NCI-H2081 treated with DMSO at 0.1 percent for 48 hours (cell line): ENCODE data around the gene ARHGAP33.

Experiments
- DNase-seq: peaks from one replicate; lab custom pipeline; 2025; lab: John Stamatoyannopoulos, UW

Gene ARHGAP33, protein sequence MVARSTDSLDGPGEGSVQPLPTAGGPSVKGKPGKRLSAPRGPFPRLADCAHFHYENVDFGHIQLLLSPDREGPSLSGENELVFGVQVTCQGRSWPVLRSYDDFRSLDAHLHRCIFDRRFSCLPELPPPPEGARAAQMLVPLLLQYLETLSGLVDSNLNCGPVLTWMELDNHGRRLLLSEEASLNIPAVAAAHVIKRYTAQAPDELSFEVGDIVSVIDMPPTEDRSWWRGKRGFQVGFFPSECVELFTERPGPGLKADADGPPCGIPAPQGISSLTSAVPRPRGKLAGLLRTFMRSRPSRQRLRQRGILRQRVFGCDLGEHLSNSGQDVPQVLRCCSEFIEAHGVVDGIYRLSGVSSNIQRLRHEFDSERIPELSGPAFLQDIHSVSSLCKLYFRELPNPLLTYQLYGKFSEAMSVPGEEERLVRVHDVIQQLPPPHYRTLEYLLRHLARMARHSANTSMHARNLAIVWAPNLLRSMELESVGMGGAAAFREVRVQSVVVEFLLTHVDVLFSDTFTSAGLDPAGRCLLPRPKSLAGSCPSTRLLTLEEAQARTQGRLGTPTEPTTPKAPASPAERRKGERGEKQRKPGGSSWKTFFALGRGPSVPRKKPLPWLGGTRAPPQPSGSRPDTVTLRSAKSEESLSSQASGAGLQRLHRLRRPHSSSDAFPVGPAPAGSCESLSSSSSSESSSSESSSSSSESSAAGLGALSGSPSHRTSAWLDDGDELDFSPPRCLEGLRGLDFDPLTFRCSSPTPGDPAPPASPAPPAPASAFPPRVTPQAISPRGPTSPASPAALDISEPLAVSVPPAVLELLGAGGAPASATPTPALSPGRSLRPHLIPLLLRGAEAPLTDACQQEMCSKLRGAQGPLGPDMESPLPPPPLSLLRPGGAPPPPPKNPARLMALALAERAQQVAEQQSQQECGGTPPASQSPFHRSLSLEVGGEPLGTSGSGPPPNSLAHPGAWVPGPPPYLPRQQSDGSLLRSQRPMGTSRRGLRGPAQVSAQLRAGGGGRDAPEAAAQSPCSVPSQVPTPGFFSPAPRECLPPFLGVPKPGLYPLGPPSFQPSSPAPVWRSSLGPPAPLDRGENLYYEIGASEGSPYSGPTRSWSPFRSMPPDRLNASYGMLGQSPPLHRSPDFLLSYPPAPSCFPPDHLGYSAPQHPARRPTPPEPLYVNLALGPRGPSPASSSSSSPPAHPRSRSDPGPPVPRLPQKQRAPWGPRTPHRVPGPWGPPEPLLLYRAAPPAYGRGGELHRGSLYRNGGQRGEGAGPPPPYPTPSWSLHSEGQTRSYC

DNA sequence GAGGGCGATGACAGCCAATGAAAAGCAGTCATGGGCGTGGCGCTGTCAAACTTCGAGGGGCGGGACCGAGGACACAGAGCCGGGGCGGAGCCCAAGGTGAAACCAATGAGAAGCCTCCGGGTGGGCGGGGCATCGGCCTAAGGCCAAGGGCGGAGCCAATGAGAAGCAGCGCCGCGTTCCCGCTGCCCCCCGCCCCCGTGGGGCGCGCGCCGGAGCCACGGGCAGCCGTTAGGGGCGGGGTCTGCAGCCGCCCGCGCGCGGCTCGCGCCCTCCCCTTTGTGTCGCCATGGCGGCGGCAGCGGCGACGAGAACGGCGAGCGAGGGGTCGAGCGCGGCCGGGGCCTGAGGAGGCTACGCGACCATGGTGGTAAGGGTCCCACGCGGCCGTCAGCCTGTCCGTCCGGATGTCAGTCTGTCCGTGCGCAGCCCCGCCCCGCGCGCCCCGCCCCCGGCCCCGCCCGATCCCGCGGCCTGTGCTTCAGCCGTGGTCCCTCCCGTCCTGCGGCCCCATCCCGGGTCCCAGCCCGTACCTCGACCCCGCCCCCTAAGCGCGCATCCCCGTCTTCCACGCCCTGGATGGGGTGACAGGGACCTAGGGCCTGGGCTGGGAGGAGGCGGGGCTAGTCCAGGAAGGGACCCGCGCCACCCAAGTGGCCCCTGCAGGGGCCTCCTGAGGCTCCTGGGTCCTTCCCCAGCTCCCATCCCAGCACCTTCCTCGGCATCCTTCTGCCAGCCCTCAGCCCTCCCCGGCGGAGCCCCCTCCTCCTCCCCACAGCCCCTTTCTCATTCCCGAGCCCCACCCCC lies at the start of gene ARHGAP33:
Gene ARHGAP33, plus strand, starts transcription at position 267 of the 804 bp plus-strand sequence. Its CDS starts 95 bp downstream, at position 362.
- DNase-seq = peak; percentile 81

- no peak for DNase-seq
Measured at GRCh38 chr19:35727053-35727955, 48.1 kb upstream of the ARHGAP33 start.

- DNase-seq = no peak
Measured at GRCh38 chr19:35727956-35728706, 47.2 kb upstream of the ARHGAP33 start.

GRCh38 chr19:35729021-35729420 lies 46.3 kb upstream of the ARHGAP33 start:
- DNase-seq = no peak

DNA sequence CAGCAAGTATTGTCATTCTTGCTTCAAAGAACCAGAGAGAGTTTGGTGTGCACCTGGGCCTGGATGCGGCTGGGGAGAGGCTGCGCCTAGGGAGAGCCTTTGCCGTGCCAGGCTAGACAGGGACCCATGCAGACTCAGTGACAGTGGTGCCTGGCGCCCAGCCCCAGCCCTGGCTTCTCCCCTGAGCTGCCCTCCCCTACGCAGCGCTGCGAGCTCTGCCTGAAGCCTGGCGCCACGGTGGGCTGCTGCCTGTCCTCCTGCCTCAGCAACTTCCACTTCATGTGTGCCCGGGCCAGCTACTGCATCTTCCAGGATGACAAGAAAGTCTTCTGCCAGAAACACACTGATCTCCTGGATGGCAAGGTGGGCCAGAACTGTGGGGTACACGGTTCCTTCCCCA lies 45.6 kb upstream of the ARHGAP33 start:
- DNase-seq = no peak

DNA sequence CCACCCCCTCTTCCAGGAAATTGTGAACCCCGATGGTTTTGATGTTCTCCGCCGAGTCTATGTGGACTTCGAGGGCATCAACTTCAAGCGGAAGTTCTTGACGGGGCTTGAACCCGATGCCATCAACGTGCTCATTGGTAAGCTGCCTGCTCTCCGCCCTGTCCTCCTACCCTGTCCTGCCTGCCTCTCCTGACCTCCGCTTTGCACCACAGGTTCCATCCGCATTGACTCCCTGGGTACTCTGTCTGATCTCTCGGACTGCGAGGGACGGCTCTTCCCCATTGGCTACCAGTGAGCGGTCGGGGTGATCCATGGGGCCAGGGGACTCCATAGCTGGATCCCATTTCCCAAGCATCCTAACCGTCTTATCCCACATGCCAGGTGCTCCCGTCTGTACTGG lies 45.0 kb upstream of the ARHGAP33 start:
- no peak for DNase-seq

DNA sequence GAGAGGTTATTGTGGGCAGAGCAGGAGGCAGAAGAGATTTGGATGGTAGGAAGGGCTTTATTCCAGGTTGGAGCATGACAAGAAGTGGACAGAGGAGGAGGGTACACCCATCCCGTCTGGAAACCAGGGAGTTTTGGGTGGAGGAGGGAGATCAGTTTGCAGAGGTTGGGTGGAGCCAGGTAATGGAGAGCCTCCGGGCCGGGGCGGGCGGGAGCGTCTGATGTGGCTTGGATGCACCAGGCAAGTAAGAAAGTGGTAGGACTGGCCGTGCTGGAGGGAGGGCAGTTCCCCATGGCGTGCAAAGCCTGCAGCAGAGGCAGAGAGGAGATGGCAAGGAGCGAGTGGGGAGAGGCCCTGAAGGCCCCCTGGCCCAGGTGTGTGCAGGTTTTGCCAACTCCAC lies 44.0 kb upstream of the ARHGAP33 start:
- no peak for DNase-seq

GRCh38 chr19:35731779-35732405 lies 43.5 kb upstream of the ARHGAP33 start:
- DNase-seq = no peak

DNA sequence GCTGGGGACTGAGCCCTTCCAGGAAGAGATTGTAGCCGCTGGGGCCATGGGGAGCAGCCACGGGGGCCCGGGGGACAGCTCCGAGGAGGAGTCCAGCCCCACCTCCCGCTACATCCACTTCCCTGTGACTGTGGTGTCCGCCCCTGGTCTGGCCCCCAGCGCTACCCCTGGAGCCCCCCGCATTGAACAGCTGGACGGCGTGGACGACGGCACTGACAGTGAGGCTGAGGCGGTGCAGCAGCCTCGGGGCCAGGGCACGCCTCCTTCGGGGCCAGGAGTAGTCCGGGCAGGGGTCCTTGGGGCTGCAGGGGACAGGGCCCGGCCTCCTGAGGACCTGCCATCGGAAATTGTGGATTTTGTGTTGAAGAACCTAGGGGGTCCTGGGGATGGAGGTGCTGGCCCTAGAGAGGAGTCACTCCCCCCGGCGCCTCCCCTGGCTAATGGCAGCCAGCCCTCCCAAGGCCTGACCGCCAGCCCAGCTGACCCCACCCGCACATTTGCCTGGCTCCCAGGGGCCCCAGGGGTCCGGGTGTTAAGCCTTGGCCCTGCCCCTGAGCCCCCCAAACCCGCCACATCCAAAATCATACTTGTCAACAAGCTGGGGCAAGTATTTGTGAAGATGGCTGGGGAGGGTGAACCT lies 42.7 kb upstream of the ARHGAP33 start:
- DNase-seq = no peak

GRCh38 chr19:35733180-35734125 lies 41.9 kb upstream of the ARHGAP33 start:
- no peak for DNase-seq

GRCh38 chr19:35734273-35734672 lies 41.1 kb upstream of the ARHGAP33 start:
- no peak for DNase-seq

GRCh38 chr19:35734889-35735288 lies 40.5 kb upstream of the ARHGAP33 start:
- no peak for DNase-seq

GRCh38 chr19:35736913-35737886 lies 38.2 kb upstream of the ARHGAP33 start:
- no peak for DNase-seq

GRCh38 chr19:35738021-35738886 lies 37.1 kb upstream of the ARHGAP33 start:
- no peak for DNase-seq

DNA sequence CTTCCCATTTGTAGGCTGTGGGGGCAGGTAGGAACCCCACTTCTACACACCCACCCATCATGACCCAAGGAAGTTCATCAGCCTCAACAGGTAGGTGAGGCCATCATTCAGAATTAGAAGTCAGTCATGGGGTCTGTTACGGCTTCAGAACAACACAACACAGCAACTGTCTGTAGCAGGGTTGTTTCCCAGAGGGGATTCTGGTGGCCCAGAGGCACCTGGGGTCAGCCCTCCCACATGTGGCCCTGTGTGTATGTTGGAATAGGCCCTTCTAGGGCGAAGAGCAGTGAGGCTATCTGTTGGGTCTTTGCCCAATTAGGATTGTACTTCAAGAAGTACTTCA lies 36.5 kb upstream of the ARHGAP33 start:
- no peak for DNase-seq
